SK-N-DZ (cell line): ENCODE data around the gene PKP1.
A peak's percentile ranks its signal among the peaks of the same experiment; 100 is the strongest.

ENCODE experiments used
- DNase-seq: peaks from one replicate; pipeline ENCODE4 v3.0.0-alpha.2; 2015; ENCODE audit warnings: low spot score

PKP1 gene

DNA sequence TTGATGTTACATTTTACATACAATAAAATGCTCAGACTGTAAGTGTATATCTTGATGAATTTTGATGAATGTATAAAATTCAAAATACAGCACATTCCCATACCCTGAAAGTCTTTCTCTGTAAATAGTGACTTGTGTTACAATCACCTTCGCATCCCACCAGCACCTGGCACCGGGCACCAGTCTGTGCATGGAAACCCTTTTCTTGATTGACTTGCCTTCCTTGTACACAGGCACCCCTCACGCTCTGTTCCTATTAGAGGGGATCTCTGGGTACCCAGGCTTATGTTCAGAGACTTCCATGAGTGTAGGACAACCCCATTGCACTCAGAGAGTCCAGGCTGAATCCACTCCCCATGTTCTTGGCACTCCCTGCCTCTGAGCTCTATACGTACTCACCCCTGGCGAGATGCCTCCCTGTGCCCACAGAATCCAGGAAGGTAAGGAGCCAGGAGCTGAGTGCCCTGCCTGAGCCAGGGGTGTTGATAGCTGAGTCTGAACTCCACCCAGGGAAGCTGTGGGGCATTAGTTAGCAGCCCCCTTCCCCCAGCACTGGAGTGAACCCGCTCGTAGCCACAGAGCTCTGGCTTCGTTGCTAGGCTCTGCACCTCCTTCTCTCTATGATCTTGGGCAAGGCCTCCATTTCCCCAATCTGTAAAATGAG is 22.5 kb upstream of the PKP1 start:
- DNase-seq: no peak

DNA sequence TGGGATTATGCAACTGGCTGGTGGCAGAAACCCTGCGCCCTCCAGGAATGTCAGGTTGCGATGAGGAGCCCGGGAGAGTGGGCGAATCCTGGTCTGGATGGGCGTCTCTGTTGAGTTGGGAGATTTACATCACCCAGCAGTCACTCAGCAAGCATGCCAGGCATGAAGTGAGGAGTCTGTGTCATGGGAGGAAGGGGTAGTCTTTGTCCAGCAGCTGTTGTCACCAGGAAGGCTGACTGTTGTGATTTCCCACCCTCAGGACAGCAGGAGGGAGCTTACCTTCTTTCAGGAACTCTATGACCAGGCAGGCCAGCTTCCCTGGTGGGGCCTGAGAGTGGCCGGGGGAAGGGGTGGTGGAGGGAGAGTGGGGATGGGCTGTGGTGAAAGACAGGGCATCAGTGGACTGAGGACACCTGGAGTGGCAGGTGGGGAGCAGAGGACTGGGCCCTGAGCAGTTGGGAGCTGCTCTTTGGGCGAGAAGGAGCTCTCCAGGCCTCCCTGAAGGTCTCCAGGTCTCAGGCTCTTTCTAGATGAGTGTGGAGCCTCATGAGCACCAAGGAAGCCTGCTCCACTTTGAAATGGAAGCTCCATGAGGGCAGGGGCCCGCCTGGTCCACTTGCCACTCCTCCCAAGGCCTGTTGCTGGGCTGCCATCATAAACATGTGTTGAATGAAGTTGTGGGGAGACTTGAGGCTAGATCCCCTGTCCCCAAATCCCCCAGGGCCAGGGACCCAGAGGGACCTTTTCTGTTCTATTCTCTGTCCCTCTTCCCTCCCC is 21.3 kb upstream of the PKP1 start:
- DNase-seq: no peak

DNA sequence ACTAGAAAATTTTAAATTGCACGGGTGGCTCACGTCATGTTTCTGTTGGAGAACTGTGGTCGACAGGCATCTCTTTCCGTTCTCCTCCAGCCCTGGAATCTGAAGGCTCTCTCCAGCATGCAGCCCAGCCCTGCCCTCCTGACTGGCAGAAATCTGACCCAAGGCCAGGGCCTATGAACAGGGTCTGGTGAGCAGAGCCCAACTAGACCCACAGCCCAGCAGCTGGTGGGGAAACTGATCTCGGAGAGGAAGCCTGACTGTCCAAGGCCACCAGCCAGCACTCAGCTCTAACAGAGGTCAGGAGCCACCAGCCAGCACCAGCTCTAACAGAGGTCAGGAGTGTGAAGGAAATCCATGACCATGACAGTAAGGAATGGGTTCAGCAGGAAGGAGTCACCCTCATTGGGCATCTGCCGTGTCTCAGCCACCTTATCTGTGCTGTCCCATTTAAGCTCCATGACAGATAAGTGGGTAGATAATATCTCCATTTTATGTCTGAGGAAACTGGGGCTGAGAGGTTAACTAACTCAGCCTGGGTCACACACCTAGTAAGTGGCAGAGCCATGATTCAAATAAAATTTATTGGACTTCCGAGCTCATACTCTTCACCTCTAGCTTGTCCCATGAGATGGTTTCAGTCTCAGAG is 20.2 kb upstream of the PKP1 start:
- peak; percentile 43 for DNase-seq

DNA sequence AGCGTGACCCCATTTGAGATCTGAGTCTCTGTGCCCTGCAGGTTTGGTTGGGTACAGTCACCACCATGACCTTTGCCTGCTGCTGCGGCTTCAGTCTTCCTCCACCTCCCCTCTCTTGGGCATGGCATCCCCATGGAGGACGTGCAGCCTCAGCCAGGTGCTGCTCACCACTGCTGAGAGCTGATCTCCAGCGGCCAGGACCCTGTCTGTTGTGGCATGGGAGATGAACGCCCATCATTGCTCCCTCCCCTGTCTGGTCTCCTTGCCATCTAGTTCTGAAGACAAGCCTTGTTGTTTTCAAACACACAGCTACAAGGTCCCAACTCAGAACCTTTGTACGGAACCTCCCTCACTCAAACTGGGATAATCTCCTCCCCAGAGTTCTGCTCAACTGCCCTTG is 19.2 kb upstream of the PKP1 start:
- DNase-seq: no peak

DNA sequence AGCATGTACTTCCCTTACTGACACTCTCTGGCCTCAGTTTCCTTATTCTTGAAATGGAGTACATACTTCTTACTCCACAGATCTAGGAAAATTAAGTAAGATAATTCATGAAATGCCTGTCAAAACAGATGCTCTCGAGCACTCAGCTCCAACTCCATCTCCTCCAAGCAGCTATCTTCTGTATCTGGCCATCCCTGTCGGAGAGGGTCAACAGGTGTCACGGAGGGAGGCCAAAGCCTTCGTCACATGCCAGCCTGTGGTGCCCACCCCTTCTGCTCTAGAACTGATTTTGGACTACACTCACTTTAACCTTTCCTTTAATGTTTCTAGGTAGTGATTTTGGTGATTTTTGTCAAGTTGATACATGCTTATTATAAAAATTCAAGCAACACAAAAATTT is 18.8 kb upstream of the PKP1 start:
- DNase-seq: no peak

DNA sequence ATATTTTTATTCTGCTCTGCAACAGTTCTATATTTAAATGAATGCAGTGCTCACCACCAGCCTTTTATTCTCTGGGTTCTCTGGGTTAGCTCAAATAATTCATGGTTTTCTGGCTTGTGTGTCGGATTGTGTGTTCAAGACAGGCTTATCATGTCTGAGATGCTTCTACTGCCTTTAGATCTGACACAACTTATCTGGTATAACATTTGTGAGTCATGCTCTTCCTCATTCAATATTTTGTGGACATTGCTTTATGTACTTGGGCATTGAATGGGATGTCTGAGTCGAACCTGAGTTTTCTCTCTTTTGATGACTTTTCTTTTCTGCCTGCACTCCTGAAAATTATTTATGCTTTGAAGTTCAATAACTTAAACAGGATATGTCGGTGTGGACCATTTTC is 17.6 kb upstream of the PKP1 start:
- DNase-seq: no peak

DNA sequence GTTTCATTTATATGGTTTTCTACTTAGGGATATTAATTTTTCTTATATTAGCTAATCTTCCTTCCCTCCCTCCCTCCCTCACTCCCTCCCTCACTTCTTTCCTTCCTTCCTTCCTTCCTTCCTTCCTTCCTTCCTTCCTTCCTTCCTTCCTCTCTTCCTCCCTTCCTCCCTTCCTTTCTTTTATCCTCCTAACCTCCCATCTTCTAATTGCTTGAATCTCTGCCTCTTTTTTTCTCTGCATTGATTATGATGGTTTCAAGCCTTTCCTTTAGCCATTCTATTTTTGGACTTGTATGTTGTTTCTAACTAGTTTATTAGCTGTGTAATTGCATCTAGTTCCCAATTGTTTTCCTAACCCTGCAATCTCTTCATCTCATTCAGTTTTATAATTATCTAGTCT is 17.0 kb upstream of the PKP1 start:
- no peak for DNase-seq

DNA sequence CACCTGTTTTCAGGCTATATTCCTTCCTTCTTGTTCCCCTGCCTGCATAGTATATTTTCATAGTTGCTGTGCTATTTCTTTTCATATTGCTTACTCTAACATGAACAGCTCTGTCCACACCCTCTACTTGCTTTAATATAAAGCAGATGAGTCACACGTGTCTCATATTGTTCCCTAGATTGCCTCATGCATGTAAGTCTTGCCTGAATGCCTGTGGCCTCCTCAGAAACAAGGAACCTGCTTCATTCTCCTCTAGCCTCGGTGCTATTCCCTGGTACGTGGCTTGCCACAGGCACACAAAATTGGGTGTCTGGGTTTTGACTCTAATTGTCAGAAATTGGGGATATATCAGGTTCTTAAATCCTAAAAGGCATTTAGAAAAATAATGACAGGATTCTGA is 16.5 kb upstream of the PKP1 start:
- no peak for DNase-seq

DNA sequence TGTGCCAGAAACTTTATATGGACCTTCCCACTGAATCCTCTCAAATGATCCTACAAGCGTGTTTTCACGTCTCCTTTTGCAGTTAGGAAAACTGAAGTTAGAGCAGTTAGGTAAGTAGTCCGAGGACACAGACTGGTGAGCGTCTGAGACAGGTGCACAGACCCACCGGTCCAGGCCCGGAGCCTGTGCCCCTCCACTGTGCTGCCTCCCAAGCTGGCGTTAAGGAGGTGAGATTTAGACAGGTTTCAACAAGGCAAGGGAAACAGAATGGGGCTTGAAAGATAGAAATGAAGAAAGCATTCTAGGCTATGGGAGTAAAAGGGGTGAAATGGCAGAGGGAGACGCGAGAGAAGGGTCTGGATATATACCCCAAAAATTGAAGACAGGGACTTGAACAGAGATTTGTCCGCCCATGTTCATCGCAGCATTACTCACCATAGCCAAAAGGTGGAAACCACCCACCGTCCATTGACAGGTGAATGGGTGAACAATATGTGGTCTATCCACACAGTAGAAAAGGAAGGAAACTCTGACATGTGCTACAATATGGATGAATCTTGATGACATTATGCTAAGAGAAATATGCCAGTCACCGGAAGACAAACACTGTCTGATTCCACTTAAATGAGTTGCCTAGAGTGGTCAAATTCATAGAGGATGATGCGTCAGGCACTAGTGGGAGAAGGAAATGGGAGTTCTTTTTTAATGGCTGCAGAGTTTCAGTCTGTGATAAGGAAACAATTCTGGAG is 15.7 kb upstream of the PKP1 start:
- no peak for DNase-seq

DNA sequence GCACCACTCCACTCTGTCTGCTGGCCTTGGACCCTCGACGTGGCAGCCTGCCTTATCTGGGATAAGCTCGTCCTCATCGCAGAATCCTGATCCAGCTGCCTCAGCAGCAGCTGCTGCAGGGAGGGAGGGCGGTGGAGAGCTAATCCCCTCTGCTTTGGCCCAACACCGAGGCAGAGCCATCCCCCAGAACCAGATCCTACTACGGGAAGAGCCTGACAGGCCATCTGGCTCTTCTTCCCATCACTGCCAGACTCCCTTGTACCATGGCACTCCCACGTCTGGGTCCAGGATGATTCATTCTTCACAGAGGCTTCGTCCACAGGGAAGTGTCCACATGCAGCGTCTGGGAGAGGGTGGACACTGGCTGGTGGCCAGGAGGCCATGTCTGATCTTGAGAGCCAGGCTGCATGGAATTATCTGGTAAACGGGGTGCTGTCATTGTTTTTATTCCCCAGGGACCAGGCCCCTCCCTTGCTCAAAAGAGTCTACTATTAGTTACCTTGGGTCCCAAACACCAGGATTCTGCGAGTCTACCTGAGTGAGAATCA is 14.6 kb upstream of the PKP1 start:
- DNase-seq: peak; percentile 62

DNA sequence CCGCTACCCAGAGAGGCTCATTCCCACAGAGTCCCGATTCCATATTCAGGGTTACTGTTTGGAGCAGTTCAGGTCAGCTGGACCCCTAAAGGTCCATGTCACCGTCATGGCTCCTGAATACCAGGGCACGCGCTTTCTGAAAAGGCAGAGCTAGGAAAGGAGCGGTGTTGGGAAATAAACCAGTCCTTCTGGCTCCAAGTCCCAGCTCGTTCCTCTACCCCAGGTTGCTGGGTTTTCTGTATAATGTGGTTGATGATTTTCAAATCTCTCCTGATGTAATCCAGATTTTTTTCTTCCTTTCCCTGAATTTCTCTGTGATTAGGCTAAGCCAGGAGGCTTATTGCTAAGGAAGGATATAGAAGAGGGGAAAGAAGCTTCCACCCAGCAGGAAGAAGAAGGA is 14.0 kb upstream of the PKP1 start:
- DNase-seq: no peak

DNA sequence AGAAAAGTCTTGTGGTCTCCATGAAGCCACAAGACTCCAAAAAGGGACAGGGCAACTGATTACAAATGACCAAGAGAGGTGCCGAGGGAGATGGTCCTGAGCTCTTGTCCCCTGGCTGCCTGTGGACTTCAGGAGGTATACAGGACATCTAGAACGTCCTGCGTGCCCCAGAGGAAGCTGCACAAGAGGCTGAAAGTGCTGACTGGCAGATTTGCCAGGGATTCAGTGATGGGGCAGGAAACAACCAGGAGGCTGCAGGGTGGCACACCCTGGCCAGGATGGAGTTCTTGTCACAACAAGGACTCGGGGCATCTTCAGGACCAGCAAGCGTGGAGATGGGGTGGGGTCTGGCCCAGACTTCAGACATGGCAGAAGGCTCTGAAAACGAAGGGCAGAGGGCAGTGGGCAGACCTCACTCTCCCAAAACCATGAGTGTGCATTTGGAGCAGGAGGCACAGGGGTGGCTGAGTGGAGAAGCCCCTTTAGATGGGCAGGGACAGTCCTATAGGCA is 13.4 kb upstream of the PKP1 start:
- no peak for DNase-seq

DNA sequence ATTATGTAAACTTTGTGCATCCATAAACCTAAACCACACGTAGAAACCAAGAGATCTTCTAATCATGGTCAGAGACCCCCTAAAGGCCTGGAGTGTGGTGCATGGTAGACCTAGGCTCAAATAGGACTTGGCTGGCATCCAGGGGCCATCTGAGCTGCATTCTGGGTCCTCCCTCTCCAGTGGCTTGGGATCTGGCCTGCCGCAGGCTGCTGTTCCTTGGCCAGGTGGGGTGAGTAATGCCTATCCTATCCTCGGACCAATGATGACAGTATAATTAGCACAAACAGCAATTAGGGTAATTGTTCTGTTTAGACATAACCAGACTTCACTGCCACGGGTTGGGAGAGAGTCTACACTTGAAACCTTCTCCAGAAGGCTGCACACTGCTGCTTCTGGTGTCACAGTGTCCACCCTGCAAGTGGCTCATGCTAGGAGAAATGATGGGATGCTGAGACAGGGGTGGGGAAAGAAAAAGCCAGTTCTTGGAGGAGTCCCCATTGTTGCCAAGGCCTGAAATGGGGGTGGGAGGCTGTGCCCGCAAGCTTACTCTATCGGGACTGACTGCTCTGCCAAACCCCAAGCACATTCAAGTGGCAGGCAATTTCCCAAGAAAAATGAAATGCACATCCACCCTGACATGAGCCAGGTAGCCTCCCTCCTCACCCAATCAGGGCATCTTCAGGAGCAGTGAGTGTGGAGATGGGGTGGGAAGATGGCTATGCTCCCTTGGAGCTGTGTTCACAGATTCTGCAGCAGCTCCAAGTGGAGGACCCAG is 12.5 kb upstream of the PKP1 start:
- no peak for DNase-seq

DNA sequence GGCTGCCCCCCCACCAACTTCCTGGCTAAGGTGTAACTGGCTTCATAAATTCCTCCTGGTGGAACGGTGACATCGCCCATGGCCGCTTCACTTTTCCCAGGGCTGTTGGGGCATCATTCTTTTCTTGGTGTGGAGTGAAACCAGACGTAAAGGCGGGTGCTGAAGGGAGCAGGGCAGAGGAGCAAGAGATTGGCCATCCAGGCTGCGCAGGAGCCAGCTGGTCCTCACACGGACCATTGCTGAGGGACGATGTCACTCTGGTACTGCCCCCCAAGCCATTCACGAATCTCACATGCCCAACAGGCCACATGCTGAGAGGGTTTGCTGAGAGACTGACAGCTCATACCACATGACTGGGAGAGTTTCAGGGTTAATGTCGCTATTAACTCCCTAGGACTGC is 10.5 kb upstream of the PKP1 start:
- no peak for DNase-seq

DNA sequence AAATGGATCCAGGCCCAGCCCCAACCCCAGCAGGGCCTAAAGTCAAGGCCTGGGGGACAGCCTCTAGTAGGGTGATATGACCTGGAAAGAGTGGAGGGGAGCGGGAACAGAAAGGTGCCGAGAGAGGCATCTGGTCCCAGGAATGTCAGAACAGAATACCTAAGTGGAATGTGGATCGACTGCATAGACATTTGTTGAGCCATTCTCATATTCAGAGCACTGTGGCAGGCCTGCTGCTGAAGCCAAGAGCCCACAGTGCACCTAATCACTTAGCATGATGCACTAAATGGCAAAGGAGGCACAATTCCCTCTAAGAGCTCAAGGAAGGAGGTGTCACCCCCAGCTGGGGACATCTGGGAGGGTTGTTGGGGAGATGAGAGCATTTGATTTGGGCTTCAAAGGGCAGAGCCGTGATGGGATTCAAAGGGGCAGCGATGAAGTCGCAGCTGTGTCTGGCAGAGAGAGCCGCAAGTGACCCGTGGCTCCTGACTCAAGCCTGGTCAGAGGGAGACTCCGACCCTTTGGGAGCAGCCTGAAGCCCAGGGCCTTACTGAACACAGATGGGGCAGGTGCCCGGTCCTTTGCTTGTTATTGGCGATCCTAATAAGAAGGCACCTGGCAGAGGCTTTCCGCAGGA is 8.6 kb upstream of the PKP1 start:
- no peak for DNase-seq

DNA sequence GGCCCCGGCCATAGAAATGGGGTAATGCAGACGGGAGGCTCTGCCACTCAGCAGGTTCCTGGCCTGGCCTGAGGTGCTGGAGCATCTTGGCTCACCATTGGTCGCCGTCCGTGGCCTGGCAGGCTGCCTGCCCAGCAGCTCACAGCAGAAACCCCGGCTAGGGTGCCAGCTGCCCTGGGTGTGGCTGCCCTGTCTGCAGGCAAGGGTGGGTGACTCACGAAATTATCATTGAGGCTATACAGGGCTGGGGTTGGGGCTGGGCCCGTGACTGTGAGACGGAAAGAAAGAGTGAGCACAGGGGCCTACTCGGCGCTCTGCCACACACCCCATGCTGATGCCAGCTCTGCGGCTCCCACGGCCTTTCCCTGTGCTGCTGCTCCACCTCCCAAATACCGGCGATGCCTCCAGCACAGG is 8.0 kb upstream of the PKP1 start:
- no peak for DNase-seq

DNA sequence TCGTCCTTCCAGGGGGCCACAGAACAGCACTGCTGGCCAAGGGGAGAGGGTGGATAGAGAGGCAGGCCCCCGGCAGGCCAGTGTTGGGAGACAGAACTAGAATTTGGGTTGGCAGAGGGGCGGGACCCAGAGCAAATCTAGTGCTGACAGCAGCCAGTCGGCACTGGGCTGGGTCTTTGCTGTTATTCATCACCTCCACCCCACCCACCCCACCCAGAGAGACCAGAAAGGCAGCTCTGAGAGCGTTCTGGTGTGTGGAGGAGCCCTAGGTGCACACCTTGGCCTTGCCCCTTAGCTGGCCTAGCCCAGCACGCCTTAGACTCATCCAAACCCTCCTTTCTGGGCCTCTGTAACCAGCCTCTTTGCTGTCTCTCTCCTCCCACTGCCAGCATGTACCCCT is 6.4 kb upstream of the PKP1 start:
- no peak for DNase-seq

DNA sequence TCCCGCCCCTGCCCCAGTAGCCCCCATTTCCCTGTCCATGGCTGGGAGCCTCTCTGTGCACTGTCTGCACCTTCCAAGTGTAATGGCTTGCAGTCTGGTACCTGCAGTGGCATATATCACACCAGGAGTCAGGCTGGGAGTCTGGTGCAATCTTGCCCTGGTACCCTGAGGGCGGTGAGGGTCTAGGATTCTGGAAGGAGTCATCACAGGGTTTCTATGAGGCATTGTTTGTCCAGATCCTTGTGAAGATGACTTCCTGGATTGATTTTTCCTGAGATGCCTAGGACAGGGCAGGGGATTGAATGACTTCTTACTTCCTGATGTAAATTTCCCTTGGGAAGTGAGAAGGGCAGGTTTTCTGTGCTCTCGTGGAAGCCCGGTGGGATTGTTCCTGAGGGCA is 5.9 kb upstream of the PKP1 start:
- no peak for DNase-seq

DNA sequence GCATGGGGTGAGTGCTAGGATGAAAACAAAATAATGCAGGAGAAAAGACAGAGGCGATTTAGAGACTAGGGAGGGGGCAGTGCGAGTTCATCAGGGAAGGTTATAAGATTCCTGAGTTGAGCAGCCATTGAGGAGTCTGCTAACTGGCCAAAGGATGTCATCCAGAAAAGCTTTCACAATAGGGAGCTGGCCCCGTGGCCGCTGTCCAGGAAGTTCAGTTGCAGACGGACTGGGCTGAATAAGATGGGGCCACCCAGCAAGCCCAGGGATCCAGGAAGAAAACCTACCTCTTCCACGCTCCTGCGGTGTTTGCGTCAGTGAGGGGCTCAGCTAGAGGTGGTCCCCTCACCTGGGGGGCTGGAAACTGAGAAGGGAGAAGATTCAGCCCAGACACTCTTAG is 4.0 kb upstream of the PKP1 start:
- no peak for DNase-seq

DNA sequence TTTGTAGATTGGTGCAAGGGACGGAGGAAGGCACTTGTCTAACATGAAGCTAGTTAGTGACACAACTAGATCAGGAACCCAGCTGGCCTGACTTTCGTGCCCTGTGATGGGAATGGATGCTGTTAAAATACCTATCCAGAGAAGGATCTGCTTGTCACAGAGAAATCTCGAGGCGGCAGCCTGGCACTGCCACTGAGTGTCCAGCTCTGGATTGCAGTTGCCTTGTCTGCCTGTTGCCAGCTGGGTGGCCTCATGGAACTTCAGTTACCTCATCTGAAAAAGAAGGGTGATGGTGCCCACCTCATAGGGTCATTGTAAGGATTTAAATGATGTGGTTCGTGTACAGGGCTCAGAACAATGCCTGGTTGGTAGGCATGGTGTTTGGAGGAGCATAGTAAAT is 2.4 kb upstream of the PKP1 start:
- DNase-seq: no peak

DNA sequence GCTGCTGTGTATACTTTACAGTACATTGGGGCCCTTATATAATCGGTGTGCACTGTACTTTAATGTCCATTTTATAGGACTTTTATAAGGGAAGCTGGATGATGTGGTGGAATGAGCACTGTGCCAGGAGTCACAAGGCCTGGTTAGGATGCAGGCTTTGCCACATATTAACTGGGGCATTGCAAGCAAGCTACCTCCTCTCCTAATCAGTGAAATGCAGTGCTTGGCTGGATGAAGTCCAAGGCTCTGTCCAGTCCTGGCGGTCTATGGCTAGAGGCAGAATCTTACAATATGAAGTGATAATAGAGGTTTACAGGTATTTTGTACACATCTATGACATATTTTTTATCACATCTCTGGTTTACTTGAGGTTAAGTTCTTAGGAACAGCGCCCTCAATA is 1.7 kb upstream of the PKP1 start:
- no peak for DNase-seq
